Measurements from ENCODE around the gene ELK4. TPM values are rescaled to one million over a fixed set of nuclear protein-coding genes. Genes with fewer than 3 reads are reported as not detected.

The ELK4 gene
- total and polyA plus RNA-seq, 2 of the 13 experiments (the other 11 are each of a cell fraction or from before 2014, with no cell fraction given) = 8.3 to 13.1 TPM

GRCh38 chr1:205591522-205592351 lies 40.1 kb downstream of the ELK4 start (continued):
- TF ChIP-seq AHDC1 (CRISPR knock-in tag; IDR thresholded peaks at IDR 0.05; ENCODE audit: borderline replicate concordance) (no peak), ZSCAN12 (CRISPR knock-in tag; IDR thresholded peaks at IDR 0.05) (no peak), E2F5 (CRISPR knock-in tag; conservative IDR thresholded peaks at IDR 0.05) (no peak), SP1 (IDR thresholded peaks at IDR 0.05) (no peak), SP1 (CRISPR knock-in tag; IDR thresholded peaks at IDR 0.05) (0 out of 2 replicates have a peak, but pooled peaks have one; percentile 37), ZNF564 (CRISPR knock-in tag; IDR thresholded peaks at IDR 0.05) (no peak), ZNF574 (CRISPR knock-in tag; IDR thresholded peaks at IDR 0.05) (peak; percentile 80), CSRNP1 (CRISPR knock-in tag; IDR thresholded peaks at IDR 0.05) (no peak), ZNF773 (CRISPR knock-in tag; IDR thresholded peaks at IDR 0.05; ENCODE audit: borderline replicate concordance) (peak; percentile 70; the same call in 1 of the 2 replicates), ZFP62 (CRISPR knock-in tag; IDR thresholded peaks at IDR 0.05) (no peak), ZNF230 (CRISPR knock-in tag; IDR thresholded peaks at IDR 0.05) (0 out of 2 replicates have a peak, but pooled peaks have one; percentile 67), ZNF552 (CRISPR knock-in tag; IDR thresholded peaks at IDR 0.05; ENCODE audit: borderline replicate concordance) (no peak), HES4 (CRISPR knock-in tag; IDR thresholded peaks at IDR 0.05; ENCODE audit: borderline replicate concordance) (no peak; the same call in 1 of the 2 replicates), JUNB (CRISPR knock-in tag; IDR thresholded peaks at IDR 0.05; ENCODE audit: borderline replicate concordance) (no peak), NCOA1 (CRISPR knock-in tag; IDR thresholded peaks at IDR 0.05) (no peak), ZBTB14 (CRISPR knock-in tag; IDR thresholded peaks at IDR 0.05) (peak; percentile 62; the same call in 1 of the 2 replicates), KLF9 (CRISPR knock-in tag; IDR thresholded peaks at IDR 0.05; ENCODE audit: low read depth) (no peak)
